Mammary epithelial cell (primary cell): ENCODE data around the gene PERM1.
A peak's percentile ranks its signal among the peaks of the same experiment; 100 is the strongest.

Experiments used
- EZH2 ChIP-seq: IDR thresholded peaks from 2 replicates; pipeline ENCODE4 v1.6.1; 2012; ENCODE audit warnings: low read length, inconsistent platforms, borderline replicate concordance
- TF ChIP-seq, protein P1 (sequence below), 2 donors: IDR thresholded peaks in 1 of 2; conservative IDR thresholded peaks in 1 of 2; 2 replicates each; pipeline ENCODE4 v1.5.1; 2011 to 2012; ENCODE audit warnings: inconsistent platforms in 2 of 2, low read length in 2 of 2, mild to moderate bottlenecking in 2 of 2, control low read depth in 1 of 2, low read depth in 1 of 2; ENCODE audit not compliant: insufficient read depth in 1 of 2; ENCODE audit errors: extremely low read depth in 1 of 2

DNA sequence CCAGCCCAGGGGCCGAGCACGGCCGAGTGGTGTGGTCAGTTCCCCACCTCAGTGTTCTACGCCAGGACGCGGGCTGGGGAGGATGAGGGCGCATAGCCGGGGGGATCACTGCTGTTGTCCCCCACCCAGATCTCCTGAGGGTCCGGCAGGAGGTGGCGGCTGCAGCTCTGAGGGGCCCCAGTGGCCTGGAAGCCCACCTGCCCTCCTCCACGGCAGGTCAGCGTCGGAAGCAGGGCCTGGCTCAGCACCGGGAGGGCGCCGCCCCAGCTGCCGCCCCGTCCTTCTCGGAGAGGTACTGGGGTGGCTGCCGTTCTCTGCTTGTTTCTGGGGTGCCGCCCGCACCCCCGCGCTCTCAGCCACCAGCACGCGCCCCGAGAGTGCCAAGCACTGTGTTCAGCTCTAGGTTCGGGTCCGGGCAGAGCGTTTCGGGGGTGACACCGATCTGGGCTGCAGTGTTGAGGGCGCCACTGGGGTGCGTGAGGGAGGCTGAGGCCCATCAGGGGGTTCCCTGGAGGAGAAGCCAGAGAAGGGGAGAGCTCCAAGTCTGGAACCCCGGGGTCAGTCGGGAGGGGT lies 40.8 kb downstream of the PERM1 start:
- TF ChIP-seq, protein P1, sequence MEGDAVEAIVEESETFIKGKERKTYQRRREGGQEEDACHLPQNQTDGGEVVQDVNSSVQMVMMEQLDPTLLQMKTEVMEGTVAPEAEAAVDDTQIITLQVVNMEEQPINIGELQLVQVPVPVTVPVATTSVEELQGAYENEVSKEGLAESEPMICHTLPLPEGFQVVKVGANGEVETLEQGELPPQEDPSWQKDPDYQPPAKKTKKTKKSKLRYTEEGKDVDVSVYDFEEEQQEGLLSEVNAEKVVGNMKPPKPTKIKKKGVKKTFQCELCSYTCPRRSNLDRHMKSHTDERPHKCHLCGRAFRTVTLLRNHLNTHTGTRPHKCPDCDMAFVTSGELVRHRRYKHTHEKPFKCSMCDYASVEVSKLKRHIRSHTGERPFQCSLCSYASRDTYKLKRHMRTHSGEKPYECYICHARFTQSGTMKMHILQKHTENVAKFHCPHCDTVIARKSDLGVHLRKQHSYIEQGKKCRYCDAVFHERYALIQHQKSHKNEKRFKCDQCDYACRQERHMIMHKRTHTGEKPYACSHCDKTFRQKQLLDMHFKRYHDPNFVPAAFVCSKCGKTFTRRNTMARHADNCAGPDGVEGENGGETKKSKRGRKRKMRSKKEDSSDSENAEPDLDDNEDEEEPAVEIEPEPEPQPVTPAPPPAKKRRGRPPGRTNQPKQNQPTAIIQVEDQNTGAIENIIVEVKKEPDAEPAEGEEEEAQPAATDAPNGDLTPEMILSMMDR (conservative IDR thresholded peaks at IDR 0.05 in 1 of 2, IDR thresholded peaks at IDR 0.05 in 1 of 2; ENCODE audit: extremely low read depth in 1 of 2, insufficient read depth in 1 of 2, low read depth in 1 of 2, low read length in 2 of 2), result no peak
- peak; percentile 71 for TF ChIP-seq EZH2
